Heart left ventricle (tissue), 16 donors: ENCODE measurements around the gene CSMD2. TPM values are rescaled to one million over a fixed set of nuclear protein-coding genes. Genes with fewer than 3 reads are reported as not detected.

ENCODE experiments used
- ATAC-seq, 4 donors: fragments of 200-7000 bp; cut with Tn5 transposase; one replicate each; pipeline ENCODE4 v1.9.1; 2020 to 2022; ENCODE audit warnings: moderate library complexity in 4 of 4, mild to moderate bottlenecking in 3 of 4, moderate number of reproducible peaks in 1 of 4
- DNase-seq, 5 donors: peaks; one replicate each; pipeline ENCODE4 v3.0.0-alpha.2; 2020
- H3K27ac ChIP-seq, 12 donors: fragments of 200-600 bp; sonication (generic) in 4 of 12; one replicate each; pipeline versions ENCODE4 v1.5.0 to v1.8.0; 2016 to 2022; ENCODE audit warnings: mild to moderate bottlenecking in 2 of 12
- H3K27me3 ChIP-seq, 9 donors: fragments of 200-600 bp; sonication (generic) in 2 of 9; one replicate each; pipeline versions ENCODE4 v1.5.1 to v1.8.0; 2016 to 2022; ENCODE audit warnings: mild to moderate bottlenecking in 3 of 9
- H3K36me3 ChIP-seq, 9 donors: fragments of 200-600 bp; sonication (generic) in 2 of 9; one replicate each; pipeline versions ENCODE4 v1.5.0 to v1.8.0; 2018 to 2022; ENCODE audit warnings: mild to moderate bottlenecking in 2 of 9
- H3K4me1 ChIP-seq, 12 donors: fragments of 200-600 bp; sonication (generic) in 4 of 12; one replicate each; pipeline versions ENCODE4 v1.5.0 to v1.8.0; 2016 to 2022; ENCODE audit warnings: mild to moderate bottlenecking in 3 of 12
- H3K4me3 ChIP-seq, 12 donors: fragments of 200-600 bp; sonication (generic) in 4 of 12; one replicate each; pipeline versions ENCODE4 v1.5.0 to v1.8.0; 2017 to 2022; ENCODE audit warnings: mild to moderate bottlenecking in 9 of 12, moderate library complexity in 4 of 12
- H3K9me3 ChIP-seq, 12 donors: fragments of 200-600 bp; sonication (generic) in 4 of 12; one replicate each; pipeline versions ENCODE4 v1.5.0 to v1.8.0; 2016 to 2022; ENCODE audit warnings: mild to moderate bottlenecking in 1 of 12
- POLR2A ChIP-seq, 2 donors: fragments of 450-650 bp; IDR thresholded peaks; one replicate each; pipeline ENCODE4 v1.6.1; 2017; ENCODE audit warnings: antibody characterized with exemption in 2 of 2, mild to moderate bottlenecking in 2 of 2, moderate library complexity in 2 of 2
- WGBS, 4 donors: extraction: QIAGEN DNeasy Blood & Tissue Kit in 2 of 4; methylation state at CpG; one replicate each; pipeline versions ENCODE4 v1.1.5 to v1.1.7; 2013 to 2018; 5-methylcytosine and 5-hydroxymethylcytosine counted together
- intact Hi-C, 10 donors: fragments of 100-400 bp; cut with DNase I; formaldehyde crosslinking; loops; one replicate each; pipeline versions ENCODE4 v1.11.1 to v1.14.2; 2022
- polyA plus RNA-seq, 2 donors: library from polyadenylated mRNA; stranded (reverse); fragments of 200-250 nt; gene quantifications; one replicate each; pipeline ENCODE4 v1.2.3, GENCODE V29; 2013
- total RNA-seq, 9 donors: library from RNA; depleted of rRNA in 2 of 9; stranded (reverse); fragments of >200 nt in 2 of 9; fragmentation: NEBNext Ultra II Directional in 3 of 9; extraction: Animal tissue kit (Norgen Biotek cat#: 25700) in 3 of 9; gene quantifications; one replicate each; pipeline versions ENCODE4 v1.1.0 to v1.2.4, GENCODE V29; 2016 to 2023
- TF ChIP-seq, protein P1 (sequence below), 12 donors: fragments of 200-600 bp; sonication (generic) in 4 of 12; IDR thresholded peaks; one replicate each; pipeline versions ENCODE4 v1.5.0 to v1.8.0; 2018 to 2022; ENCODE audit warnings: antibody characterized with exemption in 12 of 12, mild to moderate bottlenecking in 5 of 12
- donor health status: ischemic (EF 13 %, LVEDD 7.1; RV severe dilation, severe dysfunction).
- donor health status: healthy with polysubstance abuse.
- donor health status: DM: no; HTN: yes; CAD: no.
- donor health status: DM: no; HTN: no; CAD: no.
- donor health status: ischemic (EF 25% LVEDD 6.9; RV normal size, moderate dysfunction).
- donor health status: ischemic (EF 25% LVEDD 5.7; RV mildly dilated, moderate dysfunction).
- donor health status: healthy.
- donor health status: DM: yes; HTN: yes; CAD: no.
- donor health status: ischemic (EF 35%, LVEDD 5.7; RV mildly dilated, moderate dysfunction).
- donor health status: nonischemic (EF 11% LVEDD 7.7; RV severe dilation, severe dysfunction).
- donor health status: DM: yes; HTN: yes; CAD: no.
- donor health status: PGD.
- donor health status: ischemic (EF 29% LVEDD 5.4; RV normal size, mild dysfunction).
- donor health status: nonischemic (EF 23%, LVEDD 6.1; RV moderate dilation, normal function).

CSMD2 gene
- total and polyA plus RNA-seq, 11 donors: 0.02 to 0.79 (median 0.22) TPM

- Histone ChIP-seq H3K27me3 (no peaks in the 10 kb centered on the region), H3K4me1 (no peaks in the 10 kb centered on the region), H3K27ac (no peak overlapping the region), H3K36me3 (no peaks in the 10 kb centered on the region), H3K4me3 (no peak overlapping the region), H3K9me3 (no peaks in the 10 kb centered on the region)
- DNase-seq (no peak), ATAC-seq (no peak)
- WGBS, 4 donors: 71 to 84% (median 75%) methylated on average over 3 of the region's 3 CpGs
- no peak for TF ChIP-seq POLR2A (IDR thresholded peaks at IDR 0.05)
- TF ChIP-seq, protein P1, sequence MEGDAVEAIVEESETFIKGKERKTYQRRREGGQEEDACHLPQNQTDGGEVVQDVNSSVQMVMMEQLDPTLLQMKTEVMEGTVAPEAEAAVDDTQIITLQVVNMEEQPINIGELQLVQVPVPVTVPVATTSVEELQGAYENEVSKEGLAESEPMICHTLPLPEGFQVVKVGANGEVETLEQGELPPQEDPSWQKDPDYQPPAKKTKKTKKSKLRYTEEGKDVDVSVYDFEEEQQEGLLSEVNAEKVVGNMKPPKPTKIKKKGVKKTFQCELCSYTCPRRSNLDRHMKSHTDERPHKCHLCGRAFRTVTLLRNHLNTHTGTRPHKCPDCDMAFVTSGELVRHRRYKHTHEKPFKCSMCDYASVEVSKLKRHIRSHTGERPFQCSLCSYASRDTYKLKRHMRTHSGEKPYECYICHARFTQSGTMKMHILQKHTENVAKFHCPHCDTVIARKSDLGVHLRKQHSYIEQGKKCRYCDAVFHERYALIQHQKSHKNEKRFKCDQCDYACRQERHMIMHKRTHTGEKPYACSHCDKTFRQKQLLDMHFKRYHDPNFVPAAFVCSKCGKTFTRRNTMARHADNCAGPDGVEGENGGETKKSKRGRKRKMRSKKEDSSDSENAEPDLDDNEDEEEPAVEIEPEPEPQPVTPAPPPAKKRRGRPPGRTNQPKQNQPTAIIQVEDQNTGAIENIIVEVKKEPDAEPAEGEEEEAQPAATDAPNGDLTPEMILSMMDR (IDR thresholded peaks at IDR 0.05): no peak
- intact Hi-C loops: no loop called here
These were observed 632.8 kb downstream of the CSMD2 start for GRCh38 chr1:33532250-33532649.

- H3K9me3 ChIP-seq: no peaks in the 10 kb centered on the region
- H3K36me3 ChIP-seq: no peaks in the 10 kb centered on the region
- no peak overlapping the region for H3K4me3 ChIP-seq
- intact Hi-C loops: no loop called here
- no peak overlapping the region for H3K27ac ChIP-seq
- no peaks in the 10 kb centered on the region for H3K27me3 ChIP-seq
- ATAC-seq (no peak), DNase-seq (no peak)
- no peak for TF ChIP-seq POLR2A (IDR thresholded peaks at IDR 0.05)
- TF ChIP-seq, protein P1 (IDR thresholded peaks at IDR 0.05): no peak
- WGBS, 4 donors: 71 to 78% (median 75%) methylated on average over 1 of the region's 1 CpG
- H3K4me1 ChIP-seq: no peaks in the 10 kb centered on the region
These were observed 635.1 kb downstream of the CSMD2 start for GRCh38 chr1:33529957-33530356.

GRCh38 chr1:33527934-33528333, 637.1 kb downstream of the CSMD2 start:
- Histone ChIP-seq H3K9me3 (no peaks in the 10 kb centered on the region), H3K4me1 (no peaks in the 10 kb centered on the region), H3K36me3 (no peaks in the 10 kb centered on the region), H3K4me3 (no peak overlapping the region), H3K27ac (no peak overlapping the region), H3K27me3 (no peaks in the 10 kb centered on the region)
- intact Hi-C loops: no loop called here
- TF ChIP-seq, protein P1 (IDR thresholded peaks at IDR 0.05): no peak
- TF ChIP-seq POLR2A (IDR thresholded peaks at IDR 0.05): no peak
- ATAC-seq: no peak
- WGBS, 4 donors: 88 to 93% (median 90%) methylated on average over 4 of the region's 4 CpGs
- no peak for DNase-seq

- Histone ChIP-seq H3K27ac (no peak overlapping the region), H3K27me3 (no peaks in the 10 kb centered on the region), H3K36me3 (no peaks in the 10 kb centered on the region), H3K9me3 (no peaks in the 10 kb centered on the region), H3K4me1 (no peaks in the 10 kb centered on the region), H3K4me3 (no peak overlapping the region)
- no peak for DNase-seq
- WGBS, 4 donors: 90 to 98% (median 96%) methylated on average over 3 of the region's 3 CpGs
- ATAC-seq: no peak
- intact Hi-C loops: no loop called here
- no peak for TF ChIP-seq POLR2A (IDR thresholded peaks at IDR 0.05)
- TF ChIP-seq, protein P1 (IDR thresholded peaks at IDR 0.05): no peak
These were observed 640.4 kb downstream of the CSMD2 start for GRCh38 chr1:33524586-33524985.
